HG03045 (cell line): ENCODE data around the gene APMAP.
A peak's percentile ranks its signal among the peaks of the same experiment; 100 is the strongest.

Experiments
- ATAC-seq: cut with Tn5 transposase; IDR thresholded peaks from one replicate; pipeline ENCODE4 v1.9.1; 2021; ENCODE audit warnings: mild to moderate bottlenecking, moderate library complexity; ENCODE audit not compliant: unreplicated experiment

The APMAP gene

DNA sequence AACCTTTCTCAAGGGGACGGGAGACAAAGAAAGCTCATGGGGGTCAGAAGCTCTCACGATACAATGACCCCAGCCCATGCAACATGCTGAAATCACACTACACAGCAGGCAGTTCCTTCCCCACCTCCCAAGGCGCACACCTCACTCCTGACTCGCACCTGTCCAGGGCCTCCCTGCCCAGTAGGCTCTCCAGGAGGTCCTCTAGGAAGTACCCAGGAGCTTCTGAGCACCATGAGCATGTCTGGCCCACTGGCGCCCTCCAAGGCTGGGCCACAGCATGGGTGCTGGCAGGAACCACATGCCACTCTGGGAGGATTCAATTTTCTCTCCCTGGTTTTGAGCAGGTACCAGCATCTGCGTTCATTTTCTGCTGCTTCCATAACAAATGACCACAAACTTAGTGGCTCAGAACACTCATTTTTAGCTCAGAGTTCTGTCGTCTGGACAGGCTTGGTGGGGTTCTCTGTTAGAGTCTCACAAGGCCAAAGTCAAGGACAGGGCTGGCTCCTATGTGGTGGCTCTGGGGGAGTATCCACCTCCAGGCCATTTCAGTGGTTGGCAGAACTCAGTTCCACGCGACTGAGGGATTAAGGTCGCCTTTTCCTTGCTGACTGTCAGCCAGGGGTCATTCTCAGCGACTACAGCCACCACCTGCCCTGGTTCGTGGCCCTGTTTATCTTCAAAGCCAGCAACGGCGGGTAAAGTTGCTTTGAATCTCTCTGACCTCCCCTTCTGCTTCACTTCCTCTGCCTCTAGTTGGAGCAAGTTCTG is 32.7 kb upstream of the APMAP start:
- ATAC-seq: no peak

- ATAC-seq: no peak
These were observed 31.6 kb upstream of the APMAP start for GRCh38 chr20:25024171-25024570.

GRCh38 chr20:25023356-25023755 is 30.8 kb upstream of the APMAP start:
- no peak for ATAC-seq

DNA sequence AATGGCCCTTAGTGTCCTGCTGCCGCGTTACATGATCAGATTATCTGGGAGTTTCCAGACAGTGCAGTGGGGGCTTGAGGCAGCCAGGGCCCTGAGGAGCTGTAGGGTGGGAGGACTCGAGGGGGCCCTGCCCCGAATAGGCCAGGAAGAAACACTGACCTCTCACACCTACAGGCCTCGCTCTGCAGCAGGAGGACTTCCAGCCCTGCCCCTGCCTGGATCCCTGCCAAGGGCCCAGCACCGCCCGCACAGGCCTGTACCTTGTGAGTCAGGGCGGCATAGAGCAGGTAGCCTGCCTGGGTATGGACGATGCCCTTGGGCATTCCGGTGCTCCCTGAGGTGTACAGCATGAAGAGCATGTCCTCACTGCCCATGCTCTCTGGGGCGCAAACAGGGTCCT is 30.1 kb upstream of the APMAP start:
- ATAC-seq: no peak

GRCh38 chr20:25021336-25021735 is 28.8 kb upstream of the APMAP start:
- no peak for ATAC-seq

DNA sequence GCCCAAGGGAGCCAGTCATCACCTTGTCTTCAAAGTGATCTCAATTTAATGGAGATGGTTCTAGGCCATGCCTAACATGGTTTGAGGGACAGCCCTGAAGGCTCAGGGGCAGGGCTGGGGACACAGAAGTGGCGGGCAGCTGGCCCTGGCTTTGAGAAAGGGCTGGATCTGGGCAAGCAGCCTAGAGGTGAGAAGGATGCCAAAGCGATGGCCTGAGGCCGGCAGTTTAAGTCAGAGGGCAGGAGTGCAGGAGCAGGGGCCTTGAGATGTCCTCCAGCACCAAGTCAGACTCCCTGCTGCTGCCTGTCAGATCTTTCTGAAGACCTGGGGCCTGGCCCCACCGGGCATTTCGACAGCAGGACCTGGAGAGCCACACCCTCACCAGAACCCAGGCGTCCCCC is 28.4 kb upstream of the APMAP start:
- ATAC-seq: no peak

- no peak for ATAC-seq
These were observed 27.8 kb upstream of the APMAP start for GRCh38 chr20:25020345-25020744.

- no peak for ATAC-seq
These were observed 27.0 kb upstream of the APMAP start for GRCh38 chr20:25019381-25020155.

DNA sequence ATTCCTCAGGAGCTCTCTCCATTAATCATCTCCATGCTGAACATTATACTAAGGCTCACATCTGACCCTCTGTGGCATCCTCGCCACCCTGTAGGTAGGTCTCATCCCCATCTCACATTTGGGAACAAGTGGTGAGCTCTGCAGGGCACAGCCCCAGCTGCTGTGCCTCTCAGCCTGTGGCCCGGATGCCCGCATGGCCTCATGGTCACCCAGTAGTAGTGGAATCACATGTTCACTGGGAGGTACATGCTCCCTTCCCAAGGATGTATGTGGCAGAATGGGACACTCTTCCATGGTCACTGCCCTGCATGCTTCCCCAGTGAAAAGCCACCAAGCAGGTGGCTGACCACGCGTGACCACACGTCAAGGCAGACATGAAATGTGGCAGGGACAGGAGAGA is 26.3 kb upstream of the APMAP start:
- ATAC-seq: no peak

GRCh38 chr20:25018425-25018824 is 25.9 kb upstream of the APMAP start:
- no peak for ATAC-seq

DNA sequence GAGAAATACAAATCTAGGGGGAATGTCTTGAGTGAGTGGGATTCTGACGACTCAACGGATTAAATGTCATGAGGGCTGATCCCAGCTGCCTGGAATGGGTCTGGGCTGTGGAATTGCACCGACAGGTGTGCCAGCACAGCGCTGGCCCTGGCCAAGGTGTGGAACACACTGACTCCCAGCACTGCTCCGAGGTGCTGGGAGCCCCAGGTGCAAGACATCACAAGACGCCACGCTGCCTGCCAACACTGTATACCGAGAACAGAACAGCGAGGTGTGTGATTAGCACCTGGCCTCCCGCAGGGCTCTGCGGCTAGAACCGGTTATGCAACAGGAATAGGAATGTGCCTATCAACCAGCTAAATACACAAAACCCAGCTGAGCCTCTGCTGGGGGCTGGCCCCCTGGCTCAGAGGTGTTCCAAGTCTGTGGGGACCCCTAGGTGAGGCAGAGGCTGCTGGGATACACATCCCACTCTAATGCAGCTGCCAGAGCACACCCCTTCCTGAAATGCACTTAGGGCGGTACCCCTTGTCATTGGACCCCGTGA is 24.8 kb upstream of the APMAP start:
- no peak for ATAC-seq

DNA sequence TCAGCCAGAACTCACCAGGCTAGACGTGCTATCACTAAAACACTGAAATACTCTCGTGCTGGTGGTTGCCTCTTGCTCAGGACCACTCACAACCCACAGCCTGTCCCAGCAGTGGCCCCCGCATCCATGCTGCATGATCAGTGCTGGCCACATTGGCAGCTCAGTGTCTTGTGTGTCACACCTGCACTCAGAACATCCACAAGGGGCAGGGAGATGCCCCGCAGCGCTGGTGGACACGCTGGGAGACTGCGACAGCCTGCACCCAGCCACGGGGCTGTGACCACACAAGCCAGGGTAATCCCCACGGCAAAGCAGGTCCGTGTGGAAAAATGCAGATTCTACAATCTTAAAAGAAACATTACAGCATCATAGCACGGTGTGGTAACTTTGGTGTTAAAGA is 23.9 kb upstream of the APMAP start:
- no peak for ATAC-seq

GRCh38 chr20:25015986-25016385 is 23.4 kb upstream of the APMAP start:
- peak; percentile 49 for ATAC-seq

GRCh38 chr20:25014816-25015215 is 22.3 kb upstream of the APMAP start:
- no peak for ATAC-seq

GRCh38 chr20:25013478-25014380 is 21.2 kb upstream of the APMAP start:
- no peak for ATAC-seq

DNA sequence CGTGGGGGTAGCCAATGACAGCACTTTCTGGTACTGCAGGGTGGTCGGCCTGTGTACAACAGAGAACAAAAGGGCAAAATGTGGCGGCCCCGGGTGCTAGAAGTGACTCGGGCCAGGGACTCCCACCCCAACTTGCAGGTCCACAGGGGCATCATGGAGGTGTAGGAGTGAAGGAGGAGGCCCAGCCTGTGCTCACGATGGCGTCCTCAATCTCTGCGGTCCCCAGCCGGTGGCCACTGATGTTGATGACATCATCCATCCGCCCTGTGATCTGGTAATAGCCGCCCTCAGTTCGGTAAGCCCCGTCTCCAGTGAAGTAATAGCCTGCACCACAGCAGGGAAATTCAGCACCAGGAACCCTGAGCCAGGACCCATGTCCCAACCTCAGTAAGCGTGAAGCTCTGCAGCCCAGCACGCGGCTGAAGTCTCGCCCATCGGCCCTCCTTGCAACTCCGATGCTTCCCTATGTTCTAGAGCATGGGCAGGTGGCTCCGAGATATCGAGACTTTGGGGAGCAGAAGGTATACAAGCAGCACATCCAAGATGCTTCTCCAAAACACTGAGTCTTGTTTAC is 20.2 kb upstream of the APMAP start:
- ATAC-seq: no peak

DNA sequence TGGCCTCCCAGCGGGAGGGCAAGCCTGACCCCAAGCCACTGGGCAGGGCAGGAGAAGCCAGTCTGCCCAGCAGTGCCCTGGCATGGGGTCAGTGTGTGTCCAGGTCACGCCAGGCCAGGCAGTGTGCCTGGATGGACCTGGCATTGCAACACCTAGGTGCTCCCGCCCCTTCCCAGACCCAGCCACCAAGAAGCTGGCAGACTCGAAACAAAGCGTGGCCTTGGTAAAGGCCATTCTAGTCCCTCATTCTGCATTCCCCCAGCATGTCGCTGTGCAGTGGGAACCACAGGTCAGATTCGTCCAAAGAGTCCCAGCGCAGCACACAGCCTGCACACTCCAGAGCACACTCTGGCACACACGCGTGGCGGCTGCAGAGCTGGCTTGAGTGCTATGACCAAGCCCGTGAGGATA is 19.3 kb upstream of the APMAP start:
- no peak for ATAC-seq

GRCh38 chr20:25011261-25011660 is 18.7 kb upstream of the APMAP start:
- ATAC-seq: no peak

GRCh38 chr20:25009218-25010145 is 16.9 kb upstream of the APMAP start:
- no peak for ATAC-seq
